Fibroblast of lung (primary cell): ENCODE results near the gene GRHL1. TPM values are rescaled to one million over a fixed set of nuclear protein-coding genes. Genes with fewer than 3 reads are reported as not detected.

Source experiments
- DNase-seq, 2 donors: peaks; one replicate each; pipeline versions ENCODE4 v3.0.0 to v3.0.0-alpha.2; 2010; ENCODE audit warnings: low read depth in 2 of 2
- H2AFZ ChIP-seq: 2 replicates; pipeline ENCODE4 v1.5.1; 2012; ENCODE audit warnings: low read length, control low read depth, inconsistent platforms
- H3K27ac ChIP-seq: 2 replicates; pipeline ENCODE4 v1.5.1; 2011; ENCODE audit warnings: low read length, control low read depth; ENCODE audit not compliant: insufficient read depth
- H3K27me3 ChIP-seq: 2 replicates; pipeline ENCODE4 v1.5.1; 2011; ENCODE audit warnings: mild to moderate bottlenecking, low read length; ENCODE audit not compliant: control insufficient read depth, insufficient read depth
- H3K36me3 ChIP-seq: 2 replicates; pipeline ENCODE4 v1.5.1; 2011; ENCODE audit warnings: low read length; ENCODE audit not compliant: control insufficient read depth, insufficient read depth
- H3K4me1 ChIP-seq: 2 replicates; pipeline ENCODE4 v1.5.1; 2011; ENCODE audit warnings: low read length; ENCODE audit not compliant: control insufficient read depth, insufficient read depth; ENCODE audit errors: extremely low read depth
- H3K4me2 ChIP-seq: 2 replicates; pipeline ENCODE4 v1.5.1; 2011; ENCODE audit warnings: low read length, control low read depth; ENCODE audit not compliant: insufficient read depth; ENCODE audit errors: extremely low read depth
- H3K4me3 ChIP-seq, 4 experiments: fragments of 200-600 bp in 1 of 4; sonication (generic) in 1 of 4; replicated peaks in 1 of 4; 2 replicates each; pipeline ENCODE4 v1.5.1; 2011 to 2016; ENCODE audit warnings: low read length in 4 of 4, low read depth in 3 of 4, mild to moderate bottlenecking in 3 of 4, control low read depth in 2 of 4, inconsistent platforms in 1 of 4, mixed read lengths in 1 of 4; ENCODE audit not compliant: insufficient read depth in 1 of 4; ENCODE audit errors: control extremely low read depth in 1 of 4
- H3K79me2 ChIP-seq: 2 replicates; pipeline ENCODE4 v1.5.1; 2012; ENCODE audit warnings: mild to moderate bottlenecking, low read length, inconsistent platforms; ENCODE audit not compliant: control insufficient read depth, insufficient read depth
- H3K9ac ChIP-seq: 2 replicates; pipeline ENCODE4 v1.5.1; 2011; ENCODE audit warnings: mild to moderate bottlenecking, low read length, control low read depth; ENCODE audit not compliant: insufficient read depth
- H3K9me3 ChIP-seq: 2 replicates; pipeline ENCODE4 v1.5.1; 2012; ENCODE audit warnings: low read depth, low read length; ENCODE audit not compliant: control insufficient read depth, insufficient read depth
- H4K20me1 ChIP-seq: 2 replicates; pipeline ENCODE4 v1.5.1; 2011; ENCODE audit warnings: low read length; ENCODE audit not compliant: control insufficient read depth, insufficient read depth; ENCODE audit errors: extremely low read depth
- EZH2 ChIP-seq: IDR thresholded peaks from 2 replicates; pipeline ENCODE4 v1.5.1; 2012; ENCODE audit warnings: low read length, control low read depth, mild to moderate bottlenecking; ENCODE audit errors: missing control alignments
- polyA plus RNA-seq, 2 donors: library from polyadenylated mRNA; depleted of rRNA in 1 of 2; stranded (reverse) in 1 of 2; unstranded in 1 of 2; fragments of >200 nt; gene quantifications; 2 replicates each; pipeline ENCODE4 v1.2.1, GENCODE V29; 2011 to 2012; ENCODE audit warnings: missing spikeins in 1 of 2
- total RNA-seq: library from RNA; depleted of rRNA; stranded (reverse); fragments of >200 nt; gene quantifications from 2 replicates; pipeline ENCODE4 v1.2.1, GENCODE V29; 2014
- TF ChIP-seq, protein P1 (sequence below), 2 donors: IDR thresholded peaks in 1 of 2; conservative IDR thresholded peaks in 1 of 2; 1 replicate in 1 of 2; 2 replicates in 1 of 2; pipeline ENCODE4 v1.5.1; 2011 to 2012; ENCODE audit warnings: low read length in 2 of 2, control low read depth in 1 of 2, inconsistent platforms in 1 of 2, low read depth in 1 of 2, mild to moderate bottlenecking in 1 of 2

GRHL1 gene
- total and polyA plus RNA-seq, 2 donors (not counting 1 experiment from before 2014, with no cell fraction given): 0.65 to 0.99 TPM

DNA sequence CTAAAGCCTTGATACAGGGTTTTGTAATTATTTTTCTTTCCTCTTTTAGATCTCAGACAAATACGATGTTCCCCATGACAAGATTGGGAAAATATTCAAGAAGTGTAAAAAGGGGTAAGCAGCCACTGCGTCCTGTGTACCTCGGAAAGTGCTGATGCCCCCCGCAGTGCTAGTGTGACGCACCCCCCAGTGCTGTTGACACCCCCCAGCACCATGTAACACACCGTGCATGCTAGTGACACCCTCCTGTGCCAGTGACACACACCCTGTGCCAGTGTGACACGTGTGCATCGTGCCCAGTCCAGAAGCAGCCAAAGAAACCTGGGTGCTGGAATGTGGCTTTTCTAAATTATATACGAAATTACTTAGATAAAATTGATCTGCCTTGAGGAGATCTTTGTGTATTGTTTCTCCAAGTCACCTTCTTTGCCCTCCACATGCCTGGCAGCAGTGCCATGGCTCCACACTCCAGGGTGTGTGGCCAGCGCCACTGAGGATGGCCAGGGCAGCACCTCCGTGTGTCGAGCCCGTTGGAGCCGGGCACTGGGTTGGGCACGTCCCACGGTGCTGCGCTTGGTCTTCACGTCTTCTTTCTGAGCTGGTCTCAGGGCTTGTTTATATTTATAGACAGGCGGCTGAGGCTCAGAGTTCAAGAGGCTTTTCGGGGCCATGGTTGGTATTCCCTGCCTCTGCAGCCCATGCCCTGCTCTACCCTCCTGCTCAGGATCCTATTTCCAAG, 47.6 kb downstream of the GRHL1 start:
- H3K36me3 ChIP-seq: no peaks in the 10 kb centered on the region
- TF ChIP-seq EZH2: no peak
- TF ChIP-seq, protein P1, sequence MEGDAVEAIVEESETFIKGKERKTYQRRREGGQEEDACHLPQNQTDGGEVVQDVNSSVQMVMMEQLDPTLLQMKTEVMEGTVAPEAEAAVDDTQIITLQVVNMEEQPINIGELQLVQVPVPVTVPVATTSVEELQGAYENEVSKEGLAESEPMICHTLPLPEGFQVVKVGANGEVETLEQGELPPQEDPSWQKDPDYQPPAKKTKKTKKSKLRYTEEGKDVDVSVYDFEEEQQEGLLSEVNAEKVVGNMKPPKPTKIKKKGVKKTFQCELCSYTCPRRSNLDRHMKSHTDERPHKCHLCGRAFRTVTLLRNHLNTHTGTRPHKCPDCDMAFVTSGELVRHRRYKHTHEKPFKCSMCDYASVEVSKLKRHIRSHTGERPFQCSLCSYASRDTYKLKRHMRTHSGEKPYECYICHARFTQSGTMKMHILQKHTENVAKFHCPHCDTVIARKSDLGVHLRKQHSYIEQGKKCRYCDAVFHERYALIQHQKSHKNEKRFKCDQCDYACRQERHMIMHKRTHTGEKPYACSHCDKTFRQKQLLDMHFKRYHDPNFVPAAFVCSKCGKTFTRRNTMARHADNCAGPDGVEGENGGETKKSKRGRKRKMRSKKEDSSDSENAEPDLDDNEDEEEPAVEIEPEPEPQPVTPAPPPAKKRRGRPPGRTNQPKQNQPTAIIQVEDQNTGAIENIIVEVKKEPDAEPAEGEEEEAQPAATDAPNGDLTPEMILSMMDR (conservative IDR thresholded peaks at IDR 0.05 in 1 of 2, IDR thresholded peaks at IDR 0.05 in 1 of 2; ENCODE audit: low read depth in 1 of 2, low read length in 2 of 2): no peak
- H3K27ac ChIP-seq: no peak overlapping the region
- no peak overlapping the region for H3K4me3 ChIP-seq
- H2AFZ ChIP-seq: no peak overlapping the region
- H3K9me3 ChIP-seq: no peaks in the 10 kb centered on the region
- no peak for DNase-seq
- H3K4me2 ChIP-seq: no peak overlapping the region
- H3K27me3 ChIP-seq: no peaks in the 10 kb centered on the region
- H3K79me2 ChIP-seq: no peaks in the 10 kb centered on the region
- H3K9ac ChIP-seq: no peak overlapping the region
- H3K4me1 ChIP-seq: no peaks in the 10 kb centered on the region
- H4K20me1 ChIP-seq: no peaks in the 10 kb centered on the region

DNA sequence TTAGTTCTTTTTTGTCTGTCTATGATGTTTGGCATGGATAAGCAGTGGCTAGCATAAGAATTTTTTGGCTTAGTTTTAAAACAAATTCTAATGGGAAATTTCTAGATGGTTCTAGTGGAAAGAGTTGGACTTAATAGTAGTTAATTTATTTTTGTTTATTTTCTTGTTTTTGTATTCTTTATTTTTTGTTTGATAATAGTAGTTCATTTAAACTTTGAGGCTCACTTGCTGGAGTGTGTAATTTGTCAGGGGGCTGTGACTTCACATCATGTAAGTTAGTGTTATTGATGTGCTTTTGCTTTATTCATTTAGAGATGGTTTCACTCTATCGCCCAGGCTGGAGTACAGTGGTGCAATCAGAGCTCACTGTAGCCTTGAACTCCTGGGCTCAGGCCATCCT, 48.2 kb downstream of the GRHL1 start:
- no peak overlapping the region for H3K4me2 ChIP-seq
- no peak for DNase-seq
- no peaks in the 10 kb centered on the region for H3K79me2 ChIP-seq
- no peaks in the 10 kb centered on the region for H4K20me1 ChIP-seq
- TF ChIP-seq, protein P1 (conservative IDR thresholded peaks at IDR 0.05 in 1 of 2, IDR thresholded peaks at IDR 0.05 in 1 of 2; ENCODE audit: low read depth in 1 of 2, low read length in 2 of 2): no peak
- TF ChIP-seq EZH2: no peak
- no peaks in the 10 kb centered on the region for H3K4me1 ChIP-seq
- H2AFZ ChIP-seq: no peak overlapping the region
- no peak overlapping the region for H3K27ac ChIP-seq
- no peak overlapping the region for H3K9ac ChIP-seq
- H3K36me3 ChIP-seq: no peaks in the 10 kb centered on the region
- H3K9me3 ChIP-seq: no peaks in the 10 kb centered on the region
- peaks cover 2% of the 10 kb centered on the region for H3K27me3 ChIP-seq
- no peak overlapping the region for H3K4me3 ChIP-seq

DNA sequence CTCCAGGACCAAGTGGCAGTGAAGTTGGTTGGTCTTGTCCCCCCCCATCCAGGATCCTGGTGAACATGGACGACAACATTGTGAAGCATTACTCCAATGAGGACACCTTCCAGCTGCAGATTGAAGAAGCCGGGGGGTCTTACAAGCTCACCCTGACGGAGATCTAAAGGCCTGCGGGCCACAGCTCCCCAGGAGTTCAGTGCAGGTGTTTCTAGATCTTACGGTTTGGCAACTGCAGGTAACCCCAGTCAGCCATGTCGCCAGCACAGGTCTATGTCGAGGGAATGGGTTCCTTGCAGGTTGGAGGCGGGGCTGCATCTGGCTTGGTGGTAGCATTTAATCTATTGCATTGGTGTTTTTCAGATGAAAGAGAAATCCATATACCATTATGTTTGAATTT, 49.0 kb downstream of the GRHL1 start:
- Histone ChIP-seq H3K4me1 (no peaks in the 10 kb centered on the region), H3K4me3 (no peak overlapping the region), H3K36me3 (no peaks in the 10 kb centered on the region), H3K9me3 (no peaks in the 10 kb centered on the region), H2AFZ (no peak overlapping the region), H3K27me3 (peaks cover 2% of the 10 kb centered on the region), H3K4me2 (no peak overlapping the region), H3K27ac (no peak overlapping the region), H4K20me1 (no peaks in the 10 kb centered on the region), H3K79me2 (no peaks in the 10 kb centered on the region), H3K9ac (no peak overlapping the region)
- TF ChIP-seq, protein P1 (conservative IDR thresholded peaks at IDR 0.05 in 1 of 2, IDR thresholded peaks at IDR 0.05 in 1 of 2; ENCODE audit: low read depth in 1 of 2, low read length in 2 of 2): no peak
- TF ChIP-seq EZH2: no peak
- no peak for DNase-seq
